ENCODE data around the gene SAMD14. TPM values are rescaled to one million over a fixed set of nuclear protein-coding genes. Genes with fewer than 3 reads are reported as not detected.

The SAMD14 gene
- total and polyA plus RNA-seq, 4 donors = 13.2 to 91.6 (median 47.0) TPM

GRCh38 chr17:50154604-50155003, 24.6 kb upstream of the SAMD14 start:
- peaks cover 19% of the 10 kb centered on the region for H3K4me1 ChIP-seq (ENCODE audit: control insufficient read depth, insufficient read depth, low read length)
- H3K4me3 ChIP-seq (ENCODE audit: low read depth, low read length) = no peak overlapping the region
- H3K9me3 ChIP-seq (ENCODE audit: control insufficient read depth, insufficient read depth, low read length) = no peaks in the 10 kb centered on the region
- H3K36me3 ChIP-seq (ENCODE audit: control insufficient read depth, insufficient read depth, low read length) = no peaks in the 10 kb centered on the region
- DNase-seq (ENCODE audit: low read depth in 4 of 6, low spot score in 6 of 6) = no peak
- no peaks in the 10 kb centered on the region for H3K27me3 ChIP-seq (ENCODE audit: control insufficient read depth, insufficient read depth, low read length)
- no CpG with 5 or more reads among the region's 1 CpG for WGBS (ENCODE audit: insufficient coverage)
- peak overlapping the region; percentile 29 for H3K27ac ChIP-seq (ENCODE audit: low read depth, low read length)

DNA sequence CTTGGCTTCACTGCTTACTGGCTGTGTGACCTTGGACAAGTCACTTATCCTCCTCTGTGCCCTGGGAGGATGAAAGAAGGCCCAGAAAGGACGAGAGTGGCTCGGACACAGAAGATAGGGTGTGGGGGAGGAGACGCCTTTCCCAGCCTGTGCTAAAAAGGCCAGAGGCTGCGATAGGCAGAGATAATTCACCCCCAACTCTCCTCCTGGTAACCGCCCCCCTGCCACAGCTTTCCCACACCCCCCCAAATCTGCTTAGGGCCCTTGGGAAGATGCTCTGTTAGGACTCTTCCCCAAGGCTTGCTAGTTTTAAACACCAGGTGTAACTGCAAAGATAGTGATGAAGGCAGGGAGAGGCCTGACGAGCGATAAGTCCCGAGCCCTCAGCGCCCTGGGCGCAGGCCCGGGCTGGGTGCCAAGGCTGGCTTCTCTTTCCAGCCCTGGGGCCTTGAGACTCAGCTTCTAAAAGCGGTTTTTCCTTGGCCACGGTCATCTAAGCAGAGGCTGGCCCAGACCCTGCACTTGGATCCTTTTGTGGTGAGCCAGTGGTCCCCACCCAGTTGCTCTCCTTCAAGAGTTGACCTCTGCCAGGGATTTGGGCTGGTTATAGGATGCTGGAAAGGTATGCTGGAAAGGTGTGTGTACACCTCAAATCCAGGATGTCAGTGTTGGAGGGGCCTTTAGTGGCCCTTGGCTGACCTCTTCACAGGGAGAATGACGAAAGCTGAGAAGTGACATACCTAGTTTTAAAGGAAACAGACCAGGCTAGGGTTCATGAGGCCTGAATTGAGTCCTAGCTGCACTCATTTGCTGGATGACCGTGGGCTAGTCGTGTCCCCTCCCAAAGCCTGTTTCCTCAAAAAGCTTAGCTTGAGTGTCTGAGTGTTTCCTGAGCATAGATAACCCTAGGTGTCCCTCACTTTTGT, 24.0 kb upstream of the SAMD14 start:
- H3K9me3 ChIP-seq (ENCODE audit: control insufficient read depth, insufficient read depth, low read length) = no peaks in the 10 kb centered on the region
- WGBS (ENCODE audit: insufficient coverage) = 65% methylated on average over 12 of the region's 16 CpGs
- H3K27me3 ChIP-seq (ENCODE audit: control insufficient read depth, insufficient read depth, low read length) = no peaks in the 10 kb centered on the region

GRCh38 chr17:50152736-50153135, 22.8 kb upstream of the SAMD14 start:
- Histone ChIP-seq H3K4me3 (ENCODE audit: low read depth, low read length) (no peak overlapping the region), H3K4me1 (ENCODE audit: control insufficient read depth, insufficient read depth, low read length) (peaks cover 36% of the 10 kb centered on the region)
- 73% methylated on average over 4 of the region's 7 CpGs for WGBS (ENCODE audit: insufficient coverage)

More for the DNA sequence above, 24.0 kb upstream of the SAMD14 start:
- Histone ChIP-seq H3K4me1 (ENCODE audit: control insufficient read depth, insufficient read depth, low read length) (peaks cover 25% of the 10 kb centered on the region), H3K27ac (ENCODE audit: low read depth, low read length) (no peak overlapping the region), H3K36me3 (ENCODE audit: control insufficient read depth, insufficient read depth, low read length) (peaks cover 3% of the 10 kb centered on the region), H3K4me3 (ENCODE audit: low read depth, low read length) (no peak overlapping the region)
- no peak for DNase-seq (ENCODE audit: low read depth in 4 of 6, low spot score in 6 of 6)

DNA sequence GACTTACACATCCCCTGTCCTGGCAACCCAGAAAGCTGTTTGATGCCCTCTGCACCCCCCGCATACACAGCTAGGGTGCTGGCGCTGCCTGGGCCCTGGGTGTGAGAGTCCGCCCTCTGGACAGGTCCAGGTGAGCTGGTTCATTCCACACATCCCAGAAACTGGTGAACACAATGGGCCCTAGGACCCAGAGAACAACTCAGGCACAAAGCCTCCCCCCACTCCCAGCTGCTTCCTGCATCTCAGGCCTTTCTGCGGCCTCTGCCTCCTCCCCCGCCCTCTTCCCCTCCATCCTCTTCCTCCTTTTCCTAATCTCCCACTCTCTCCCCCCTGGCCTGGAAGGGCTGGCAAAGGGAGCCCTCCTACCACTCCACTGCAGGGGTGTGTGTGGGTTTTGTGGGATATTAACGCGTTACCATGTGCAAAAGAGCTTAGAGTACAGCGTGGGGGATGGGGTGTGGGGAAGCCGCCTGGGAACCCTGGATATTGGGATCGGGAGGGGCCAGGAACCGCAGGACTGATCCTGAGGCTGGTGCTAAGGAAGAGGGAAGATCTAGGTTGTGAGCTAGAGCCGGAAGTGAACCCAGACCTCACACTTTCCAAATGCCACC, 22.1 kb upstream of the SAMD14 start:
- Histone ChIP-seq H3K4me1 (ENCODE audit: control insufficient read depth, insufficient read depth, low read length) (peaks cover 43% of the 10 kb centered on the region), H3K9me3 (ENCODE audit: control insufficient read depth, insufficient read depth, low read length) (no peaks in the 10 kb centered on the region), H3K4me3 (ENCODE audit: low read depth, low read length) (peak overlapping the region; percentile 72), H3K36me3 (ENCODE audit: control insufficient read depth, insufficient read depth, low read length) (peaks cover 13% of the 10 kb centered on the region), H3K27me3 (ENCODE audit: control insufficient read depth, insufficient read depth, low read length) (no peaks in the 10 kb centered on the region), H3K27ac (ENCODE audit: low read depth, low read length) (peak overlapping the region; percentile 93)
- DNase-seq (ENCODE audit: low read depth in 4 of 6, low spot score in 6 of 6) = peak; percentile 77 to 98 (median 88)
- WGBS (ENCODE audit: insufficient coverage) = 10% methylated on average over 4 of the region's 12 CpGs

More at GRCh38 chr17:50152736-50153135, 22.8 kb upstream of the SAMD14 start:
- Histone ChIP-seq H3K27me3 (ENCODE audit: control insufficient read depth, insufficient read depth, low read length) (no peaks in the 10 kb centered on the region), H3K9me3 (ENCODE audit: control insufficient read depth, insufficient read depth, low read length) (no peaks in the 10 kb centered on the region), H3K36me3 (ENCODE audit: control insufficient read depth, insufficient read depth, low read length) (peaks cover 6% of the 10 kb centered on the region), H3K27ac (ENCODE audit: low read depth, low read length) (no peak overlapping the region)
- no peak for DNase-seq (ENCODE audit: low read depth in 4 of 6, low spot score in 6 of 6)

GRCh38 chr17:50151041-50151936, 21.3 kb upstream of the SAMD14 start:
- Histone ChIP-seq H3K4me3 (ENCODE audit: low read depth, low read length) (peak overlapping the region; percentile 72), H3K27me3 (ENCODE audit: control insufficient read depth, insufficient read depth, low read length) (no peaks in the 10 kb centered on the region), H3K36me3 (ENCODE audit: control insufficient read depth, insufficient read depth, low read length) (peaks cover 18% of the 10 kb centered on the region), H3K9me3 (ENCODE audit: control insufficient read depth, insufficient read depth, low read length) (no peaks in the 10 kb centered on the region), H3K4me1 (ENCODE audit: control insufficient read depth, insufficient read depth, low read length) (peaks cover 50% of the 10 kb centered on the region), H3K27ac (ENCODE audit: low read depth, low read length) (peak overlapping the region; percentile 93)
- peak in 5 of 6 donors; percentile 77 to 97 (median 86) for DNase-seq (ENCODE audit: low read depth in 4 of 6, low spot score in 6 of 6)
- under 1% methylated on average over 21 of the region's 40 CpGs for WGBS (ENCODE audit: insufficient coverage)

DNA sequence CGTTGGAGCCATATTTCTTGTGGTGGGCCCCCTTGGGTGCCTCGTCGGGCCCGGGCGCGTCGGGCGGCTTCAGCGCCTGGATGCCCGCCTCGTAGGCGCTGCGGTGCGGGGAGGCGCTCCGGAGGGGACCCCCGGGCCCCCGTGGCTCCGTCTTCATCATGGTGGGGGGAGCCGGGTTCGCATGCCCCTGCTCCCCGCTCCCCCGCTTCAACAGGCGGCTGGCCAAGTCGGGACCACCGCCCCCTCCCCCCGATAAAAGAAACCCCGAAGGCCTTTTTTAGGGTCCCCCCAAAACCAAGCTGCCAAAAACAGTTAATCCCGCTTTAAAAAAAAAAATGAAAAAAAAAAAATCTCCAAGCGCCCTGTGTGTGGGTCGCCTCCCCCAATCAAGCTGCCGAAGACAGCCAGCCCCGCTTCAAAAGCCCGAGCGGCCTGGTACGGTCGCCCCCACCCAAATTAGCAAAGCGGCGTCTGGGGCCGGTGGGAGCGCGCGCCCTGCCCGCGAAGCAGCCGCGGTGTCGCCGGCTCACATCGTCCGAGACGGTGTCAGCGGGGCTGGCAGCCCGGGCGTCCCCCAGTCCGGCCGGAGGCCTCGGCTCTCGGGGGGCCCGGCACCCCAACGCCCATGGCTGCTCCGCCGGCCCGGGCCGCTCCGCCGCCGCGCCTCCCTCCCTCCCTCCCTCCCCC, 20.5 kb upstream of the SAMD14 start, which contains the start of gene PPP1R9B:
Gene PPP1R9B (minus strand): TSS at position 324 of the 687 bp plus-strand sequence. CDS start 164 bp downstream, at position 160.
- no peaks in the 10 kb centered on the region for H3K27me3 ChIP-seq (ENCODE audit: control insufficient read depth, insufficient read depth, low read length)
- H3K4me3 ChIP-seq (ENCODE audit: low read depth, low read length) = peak within 1 kb of the TSS; percentile 72
- no peak for DNase-seq (ENCODE audit: low read depth in 4 of 6, low spot score in 6 of 6)
- H3K27ac ChIP-seq (ENCODE audit: low read depth, low read length) = peak within 1 kb of the TSS; percentile 93
- peaks cover 58% of the 10 kb centered on the region for H3K4me1 ChIP-seq (ENCODE audit: control insufficient read depth, insufficient read depth, low read length)
- H3K36me3 ChIP-seq (ENCODE audit: control insufficient read depth, insufficient read depth, low read length) = peaks cover 25% of the 10 kb centered on the region
- WGBS (ENCODE audit: insufficient coverage) = under 1% methylated on average over 61 of the region's 69 CpGs
- H3K9me3 ChIP-seq (ENCODE audit: control insufficient read depth, insufficient read depth, low read length) = no peaks in the 10 kb centered on the region

DNA sequence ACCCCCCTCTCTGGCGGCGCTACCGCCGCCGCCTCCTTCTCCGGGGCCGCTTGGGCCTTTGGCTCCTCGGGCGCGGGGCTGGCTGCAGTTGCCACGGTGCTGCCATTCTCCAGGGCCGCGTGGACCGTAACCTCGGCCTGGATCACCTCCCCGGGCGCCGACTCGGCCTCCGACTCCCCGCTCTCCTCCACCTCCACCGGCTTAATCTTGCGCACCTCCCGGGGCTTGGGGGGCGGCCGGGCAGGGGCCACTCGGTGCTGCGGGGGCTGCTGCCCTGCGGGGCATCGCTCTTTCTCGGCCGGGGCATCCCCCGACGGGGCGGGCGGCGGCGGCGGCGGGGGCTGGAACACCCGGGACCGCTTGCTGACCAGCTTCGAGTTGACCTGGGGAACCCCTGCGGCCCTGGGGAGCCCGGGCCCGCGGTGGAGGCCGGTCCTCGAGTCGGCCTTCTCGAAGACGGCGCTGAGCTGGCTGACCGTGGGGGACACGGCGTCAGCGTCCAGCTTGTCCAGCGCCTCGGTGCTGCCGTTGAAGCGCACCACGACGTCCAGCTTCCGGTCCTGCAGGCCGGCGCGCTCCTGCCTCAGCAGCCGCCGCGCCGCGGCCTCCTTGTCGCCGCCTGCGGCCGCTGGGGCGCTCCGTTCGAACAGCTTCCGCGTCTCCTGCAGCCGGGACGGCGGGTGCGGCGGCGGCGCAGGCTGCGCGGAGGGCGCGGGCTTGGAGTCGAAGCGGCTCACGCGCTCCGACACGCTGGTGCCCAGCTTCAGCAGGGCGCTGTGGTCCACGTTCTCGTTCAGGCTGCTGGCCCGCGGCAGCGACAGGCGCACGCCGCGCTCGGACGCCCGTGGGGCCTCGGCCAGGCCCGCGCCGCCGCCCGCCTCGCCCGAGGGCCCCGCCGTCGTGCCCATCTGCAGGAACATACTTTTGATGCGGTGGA, 19.7 kb upstream of the SAMD14 start:
- WGBS (ENCODE audit: insufficient coverage) = under 1% methylated on average over 123 of the region's 123 CpGs
- DNase-seq (ENCODE audit: low read depth in 4 of 6, low spot score in 6 of 6) = peak in 2 of 6 donors; percentile 39 to 66

DNA sequence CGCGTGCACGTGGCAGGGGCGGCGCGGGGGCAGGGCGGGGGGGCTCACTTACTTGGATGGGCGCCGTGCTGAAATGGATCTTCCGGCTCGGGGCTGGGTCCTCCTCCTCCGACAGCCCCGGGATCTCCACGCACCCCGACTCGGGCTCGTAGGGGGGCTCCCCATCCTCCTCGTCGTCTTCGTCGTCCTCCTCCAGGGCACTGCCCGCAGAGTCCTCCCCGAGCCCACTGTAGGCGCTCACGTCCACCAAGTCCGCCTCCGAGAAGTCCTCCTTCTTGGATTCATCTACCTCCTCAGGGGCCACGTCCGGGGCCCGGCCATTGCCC, 19.1 kb upstream of the SAMD14 start:
- no peaks in the 10 kb centered on the region for H3K27me3 ChIP-seq (ENCODE audit: control insufficient read depth, insufficient read depth, low read length)
- H3K27ac ChIP-seq (ENCODE audit: low read depth, low read length) = peak overlapping the region; percentile 67
- H3K9me3 ChIP-seq (ENCODE audit: control insufficient read depth, insufficient read depth, low read length) = no peaks in the 10 kb centered on the region
- H3K36me3 ChIP-seq (ENCODE audit: control insufficient read depth, insufficient read depth, low read length) = peaks cover 40% of the 10 kb centered on the region
- peak overlapping the region; percentile 72 for H3K4me3 ChIP-seq (ENCODE audit: low read depth, low read length)
- under 1% methylated on average over 30 of the region's 30 CpGs for WGBS (ENCODE audit: insufficient coverage)
- peak in 1 of 6 donors; percentile 56 for DNase-seq (ENCODE audit: low read depth in 4 of 6, low spot score in 6 of 6)
- H3K4me1 ChIP-seq (ENCODE audit: control insufficient read depth, insufficient read depth, low read length) = peaks cover 73% of the 10 kb centered on the region

More for the DNA sequence above, 19.7 kb upstream of the SAMD14 start:
- peak overlapping the region; percentile 67 for H3K27ac ChIP-seq (ENCODE audit: low read depth, low read length)
- H3K4me3 ChIP-seq (ENCODE audit: low read depth, low read length) = peak overlapping the region; percentile 72
- peaks cover 66% of the 10 kb centered on the region for H3K4me1 ChIP-seq (ENCODE audit: control insufficient read depth, insufficient read depth, low read length)
- H3K27me3 ChIP-seq (ENCODE audit: control insufficient read depth, insufficient read depth, low read length) = no peaks in the 10 kb centered on the region
- peaks cover 34% of the 10 kb centered on the region for H3K36me3 ChIP-seq (ENCODE audit: control insufficient read depth, insufficient read depth, low read length)
- H3K9me3 ChIP-seq (ENCODE audit: control insufficient read depth, insufficient read depth, low read length) = no peaks in the 10 kb centered on the region

All from spinal cord (tissue), 10 donors.